Large intestine (tissue), 1 donor: ENCODE results near the gene NFIX. TPM values are rescaled to one million over a fixed set of nuclear protein-coding genes. Genes with fewer than 3 reads are reported as not detected.

ENCODE experiments used
- polyA plus RNA-seq: library from polyadenylated mRNA; unstranded; fragments of 120-200 nt; gene quantifications from one replicate; pipeline ENCODE4 v1.2.1, GENCODE V29; 2013

Gene NFIX
- polyA plus RNA-seq, 1 donor, result 20.2 TPM

Other genes starting within 250 kb of the NFIX start
- gene BEST2, start 243.7 kb upstream of the NFIX start, polyA plus RNA-seq, result 0.10 TPM
- 192 TPM for gene HOOK2, start 219.9 kb upstream of the NFIX start, polyA plus RNA-seq
- gene JUNB, start 204.0 kb upstream of the NFIX start, polyA plus RNA-seq, result 333 TPM
- 271 TPM for gene PRDX2, start 193.7 kb upstream of the NFIX start, polyA plus RNA-seq
- 3.8 TPM for gene THSD8, start 193.4 kb upstream of the NFIX start, polyA plus RNA-seq
- gene RNASEH2A, start 188.9 kb upstream of the NFIX start, polyA plus RNA-seq, result 20.3 TPM
- gene RTBDN, start 160.9 kb upstream of the NFIX start, polyA plus RNA-seq, result 1.6 TPM
- gene MAST1, start 157.0 kb upstream of the NFIX start, polyA plus RNA-seq, result 4.4 TPM
- gene DNASE2, start 114.0 kb upstream of the NFIX start, polyA plus RNA-seq, result 7.8 TPM
- 0.79 TPM for gene KLF1, start 108.3 kb upstream of the NFIX start, polyA plus RNA-seq
- 25.4 TPM for gene GCDH, start 104.3 kb upstream of the NFIX start, polyA plus RNA-seq
- gene SYCE2, start 76.2 kb upstream of the NFIX start, polyA plus RNA-seq, result 1.0 TPM
- 55.0 TPM for gene FARSA, start 61.8 kb upstream of the NFIX start, polyA plus RNA-seq
- gene CALR, start 56.9 kb upstream of the NFIX start, polyA plus RNA-seq, result 723 TPM
- 91.8 TPM for gene RAD23A, start 49.6 kb upstream of the NFIX start, polyA plus RNA-seq
- gene GADD45GIP1, start 38.3 kb upstream of the NFIX start, polyA plus RNA-seq, result 30.5 TPM
- 0.06 TPM for gene DAND5, start 25.9 kb upstream of the NFIX start, polyA plus RNA-seq
- gene LYL1, start 107.4 kb downstream of the NFIX start, polyA plus RNA-seq, result 3.7 TPM
- 35.5 TPM for gene TRMT1, start 121.3 kb downstream of the NFIX start, polyA plus RNA-seq
- gene NACC1, start 122.8 kb downstream of the NFIX start, polyA plus RNA-seq, result 19.4 TPM
- 49.0 TPM for gene STX10, start 154.9 kb downstream of the NFIX start, polyA plus RNA-seq
- 250 TPM for gene IER2, start 154.9 kb downstream of the NFIX start, polyA plus RNA-seq